Vagina (tissue), 2 donors: Measurements from ENCODE around the gene ADISSP. TPM values are rescaled to one million over a fixed set of nuclear protein-coding genes. Genes with fewer than 3 reads are reported as not detected.

Source experiments
- DNase-seq, 2 donors: peaks; one replicate each; pipeline ENCODE4 v3.0.0-alpha.2; 2017; ENCODE audit errors: extremely low spot score in 2 of 2
- H3K27ac ChIP-seq: fragments of 200-600 bp; sonication (generic); one replicate; pipeline ENCODE4 v1.5.1; 2019
- H3K27me3 ChIP-seq: fragments of 200-600 bp; sonication (generic); one replicate; pipeline ENCODE4 v1.5.1; 2019
- H3K36me3 ChIP-seq, 2 donors: fragments of 200-600 bp; sonication (generic); one replicate each; pipeline ENCODE4 v1.5.1; 2017 to 2019
- H3K4me1 ChIP-seq: fragments of 200-600 bp; sonication (generic); one replicate; pipeline ENCODE4 v1.5.1; 2019
- H3K4me3 ChIP-seq, 2 donors: fragments of 200-600 bp; sonication (generic); 1 replicate in 1 of 2; 2 replicates in 1 of 2; pipeline ENCODE4 v1.5.1; 2016 to 2019
- H3K9me3 ChIP-seq: fragments of 200-600 bp; sonication (generic); one replicate; pipeline ENCODE4 v1.5.1; 2019
- POLR2A ChIP-seq, 2 donors: fragments of 450-650 bp; IDR thresholded peaks; one replicate each; pipeline ENCODE4 v1.6.1; 2017; ENCODE audit warnings: antibody characterized with exemption in 2 of 2, mild to moderate bottlenecking in 2 of 2, moderate library complexity in 2 of 2
- POLR2AphosphoS5 ChIP-seq, 2 donors: sonication (generic); formaldehyde crosslinking; IDR thresholded peaks; one replicate each; pipeline ENCODE4 v1.9.0; 2017; ENCODE audit warnings: antibody characterized with exemption in 2 of 2, mild to moderate bottlenecking in 2 of 2, low read depth in 1 of 2; ENCODE audit not compliant: insufficient read depth in 1 of 2
- intact Hi-C: fragments of 100-400 bp; cut with DNase I; formaldehyde crosslinking; loops from one replicate; pipeline ENCODE4 v1.15.1; 2023
- total RNA-seq: library from RNA; depleted of rRNA; stranded (reverse); fragments of >200 nt; gene quantifications from one replicate; pipeline ENCODE4 v1.2.3, GENCODE V29; 2016
- TF ChIP-seq, protein P1 (sequence below), 3 experiments: fragments of 450-650 bp in 2 of 3; fragments of 200-600 bp in 1 of 3; sonication (generic) in 1 of 3; IDR thresholded peaks; one replicate each; pipeline ENCODE4 v1.5.1; 2017 to 2019; ENCODE audit warnings: antibody characterized with exemption in 3 of 3, mild to moderate bottlenecking in 2 of 3, moderate library complexity in 2 of 3

ADISSP gene
- total RNA-seq, 1 donor from 2014 or later: 16.0 TPM

DNA sequence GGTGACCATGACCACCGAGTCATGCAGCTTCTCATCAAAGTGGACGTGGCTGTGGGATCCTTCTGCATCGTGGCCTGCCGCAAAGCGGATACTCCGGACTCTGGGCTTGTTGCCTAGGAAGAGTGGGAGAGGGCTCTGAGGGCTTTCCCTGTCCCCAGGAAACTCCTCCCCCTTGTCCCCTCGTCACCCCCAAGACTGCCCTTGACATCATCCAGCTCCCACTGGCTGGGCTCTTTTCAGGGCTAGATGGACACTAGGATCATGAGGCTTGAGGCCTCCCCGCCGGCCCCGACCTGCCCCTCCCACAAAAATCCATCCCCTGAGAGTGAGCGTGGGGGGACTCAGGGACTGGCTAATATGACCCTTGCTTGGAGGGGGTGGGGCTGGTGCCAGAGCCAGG is 9.0 kb downstream of the ADISSP start:
- Histone ChIP-seq H3K36me3 (no peaks in the 10 kb centered on the region), H3K4me1 (no peaks in the 10 kb centered on the region), H3K4me3 (no peak overlapping the region), H3K27ac (no peak overlapping the region), H3K9me3 (no peaks in the 10 kb centered on the region), H3K27me3 (no peaks in the 10 kb centered on the region)
- no peak for TF ChIP-seq POLR2AphosphoS5 (IDR thresholded peaks at IDR 0.05; ENCODE audit: insufficient read depth in 1 of 2, low read depth in 1 of 2)
- TF ChIP-seq, protein P1, sequence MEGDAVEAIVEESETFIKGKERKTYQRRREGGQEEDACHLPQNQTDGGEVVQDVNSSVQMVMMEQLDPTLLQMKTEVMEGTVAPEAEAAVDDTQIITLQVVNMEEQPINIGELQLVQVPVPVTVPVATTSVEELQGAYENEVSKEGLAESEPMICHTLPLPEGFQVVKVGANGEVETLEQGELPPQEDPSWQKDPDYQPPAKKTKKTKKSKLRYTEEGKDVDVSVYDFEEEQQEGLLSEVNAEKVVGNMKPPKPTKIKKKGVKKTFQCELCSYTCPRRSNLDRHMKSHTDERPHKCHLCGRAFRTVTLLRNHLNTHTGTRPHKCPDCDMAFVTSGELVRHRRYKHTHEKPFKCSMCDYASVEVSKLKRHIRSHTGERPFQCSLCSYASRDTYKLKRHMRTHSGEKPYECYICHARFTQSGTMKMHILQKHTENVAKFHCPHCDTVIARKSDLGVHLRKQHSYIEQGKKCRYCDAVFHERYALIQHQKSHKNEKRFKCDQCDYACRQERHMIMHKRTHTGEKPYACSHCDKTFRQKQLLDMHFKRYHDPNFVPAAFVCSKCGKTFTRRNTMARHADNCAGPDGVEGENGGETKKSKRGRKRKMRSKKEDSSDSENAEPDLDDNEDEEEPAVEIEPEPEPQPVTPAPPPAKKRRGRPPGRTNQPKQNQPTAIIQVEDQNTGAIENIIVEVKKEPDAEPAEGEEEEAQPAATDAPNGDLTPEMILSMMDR (IDR thresholded peaks at IDR 0.05): no peak
- no peak for TF ChIP-seq POLR2A (IDR thresholded peaks at IDR 0.05)
- intact Hi-C loops: no loop called here
- no peak for DNase-seq

DNA sequence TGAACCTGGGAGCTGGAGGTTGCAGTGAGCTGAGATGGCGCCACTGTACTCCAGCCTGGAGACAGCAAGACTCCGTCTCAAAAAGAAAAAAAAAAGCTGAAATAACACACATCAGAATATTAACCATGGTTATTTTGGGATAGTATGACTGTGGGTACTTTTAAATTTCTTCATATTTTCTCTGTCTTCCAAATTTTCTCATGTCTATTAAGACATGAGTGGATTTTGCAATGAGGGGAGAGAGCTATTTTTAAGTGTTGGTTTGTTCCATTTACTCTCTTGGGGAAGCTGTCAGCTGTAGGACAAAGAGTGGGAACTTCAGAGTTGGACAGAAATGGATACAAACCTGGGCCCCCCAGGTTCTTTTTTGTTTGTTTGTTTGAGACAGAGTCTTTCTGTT is 10.3 kb downstream of the ADISSP start:
- no peak for DNase-seq
- H3K27me3 ChIP-seq: no peaks in the 10 kb centered on the region
- H3K9me3 ChIP-seq: no peaks in the 10 kb centered on the region
- intact Hi-C loops: no loop called here
- H3K4me1 ChIP-seq: no peaks in the 10 kb centered on the region
- peak overlapping the region; percentile 24 for H3K27ac ChIP-seq
- H3K4me3 ChIP-seq: no peak overlapping the region
- no peaks in the 10 kb centered on the region for H3K36me3 ChIP-seq
- TF ChIP-seq POLR2AphosphoS5 (IDR thresholded peaks at IDR 0.05; ENCODE audit: insufficient read depth in 1 of 2, low read depth in 1 of 2): no peak
- TF ChIP-seq POLR2A (IDR thresholded peaks at IDR 0.05): no peak
- TF ChIP-seq, protein P1 (IDR thresholded peaks at IDR 0.05): no peak

DNA sequence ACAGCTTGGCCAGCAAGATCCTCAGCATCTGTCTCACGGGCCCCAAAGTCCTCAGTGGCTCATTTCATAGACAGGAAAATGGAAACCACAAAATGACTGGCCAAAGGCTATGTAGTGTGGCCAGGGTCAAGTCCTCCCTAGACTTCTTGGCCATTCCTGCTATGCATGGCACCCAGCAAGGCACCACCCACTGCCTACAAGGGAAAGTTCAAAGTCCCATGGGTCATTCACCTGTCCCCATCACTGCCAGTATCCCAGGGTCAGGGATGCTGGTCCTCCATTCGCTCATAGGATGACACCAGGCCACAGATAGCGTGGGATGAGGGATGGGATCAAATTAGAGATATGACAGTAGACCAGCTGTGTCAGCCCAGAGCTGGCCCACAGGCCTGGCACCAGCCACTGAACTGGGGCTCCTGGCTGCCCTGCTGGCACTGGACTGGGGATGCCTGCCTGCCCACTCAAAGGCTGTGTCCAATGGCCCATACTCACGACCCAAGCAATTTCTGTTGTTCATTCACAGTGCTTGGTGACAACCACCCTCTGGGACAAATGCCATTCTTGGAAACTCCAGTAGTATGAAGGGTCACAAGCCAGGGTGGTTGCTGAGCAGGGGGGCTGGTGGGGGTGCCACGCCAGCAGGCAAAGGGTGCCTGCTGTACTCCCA is 11.6 kb downstream of the ADISSP start:
- H3K27ac ChIP-seq: no peak overlapping the region
- H3K27me3 ChIP-seq: no peaks in the 10 kb centered on the region
- TF ChIP-seq POLR2AphosphoS5 (IDR thresholded peaks at IDR 0.05; ENCODE audit: insufficient read depth in 1 of 2, low read depth in 1 of 2): no peak
- TF ChIP-seq POLR2A (IDR thresholded peaks at IDR 0.05): no peak
- TF ChIP-seq, protein P1 (IDR thresholded peaks at IDR 0.05): no peak
- no peaks in the 10 kb centered on the region for H3K9me3 ChIP-seq
- no peak for DNase-seq
- peaks cover 0 to 1% of the 10 kb centered on the region in 2 donors for H3K36me3 ChIP-seq
- no peaks in the 10 kb centered on the region for H3K4me1 ChIP-seq
- intact Hi-C loops: no loop called here
- no peak overlapping the region for H3K4me3 ChIP-seq

DNA sequence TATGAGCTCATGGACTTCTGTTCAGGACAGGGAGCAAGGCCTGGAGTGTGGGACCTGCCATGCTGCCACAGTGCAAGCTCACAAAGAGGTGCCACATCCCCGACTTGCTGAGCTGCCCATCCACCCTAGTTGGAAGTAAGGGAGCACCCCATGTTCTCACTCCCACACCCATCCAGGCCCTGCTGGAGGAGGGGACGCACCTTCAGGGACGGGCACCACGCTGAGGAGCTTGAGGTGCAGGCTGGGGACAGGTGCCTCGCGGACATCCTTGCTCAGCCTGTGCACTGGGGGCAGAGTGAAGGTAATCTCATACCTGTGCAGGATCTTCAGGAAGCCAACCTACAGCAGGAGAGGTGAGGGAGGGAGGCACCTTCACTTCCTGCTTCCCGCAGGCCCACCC is 12.3 kb downstream of the ADISSP start:
- no peaks in the 10 kb centered on the region for H3K9me3 ChIP-seq
- intact Hi-C loops: no loop called here
- no peaks in the 10 kb centered on the region for H3K4me1 ChIP-seq
- no peak overlapping the region for H3K4me3 ChIP-seq
- no peaks in the 10 kb centered on the region for H3K27me3 ChIP-seq
- peaks cover 0 to 8% of the 10 kb centered on the region in 2 donors for H3K36me3 ChIP-seq
- TF ChIP-seq, protein P1 (IDR thresholded peaks at IDR 0.05): no peak
- TF ChIP-seq POLR2A (IDR thresholded peaks at IDR 0.05) (no peak), POLR2AphosphoS5 (IDR thresholded peaks at IDR 0.05; ENCODE audit: insufficient read depth in 1 of 2, low read depth in 1 of 2) (no peak)
- no peak for DNase-seq
- H3K27ac ChIP-seq: no peak overlapping the region

DNA sequence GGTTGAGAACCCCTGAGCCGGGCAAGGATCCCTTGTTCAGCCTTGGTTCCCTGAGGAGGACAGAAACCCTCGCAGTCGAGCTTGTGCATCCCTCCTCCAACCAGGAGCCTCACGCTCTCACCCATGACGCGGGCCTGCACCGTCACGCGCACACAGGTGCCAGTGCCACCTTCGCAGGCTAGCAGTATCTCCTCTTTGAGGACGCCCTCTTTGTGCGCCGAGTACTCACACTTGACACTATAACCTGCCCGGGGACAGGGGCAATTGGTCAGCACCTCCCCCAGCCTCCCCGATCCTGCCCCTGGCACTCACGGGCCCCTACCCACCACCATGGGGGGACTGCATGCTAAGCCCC is 13.3 kb downstream of the ADISSP start:
- Histone ChIP-seq H3K4me1 (no peaks in the 10 kb centered on the region), H3K27ac (no peak overlapping the region), H3K36me3 (peaks cover 0 to 12% of the 10 kb centered on the region in 2 donors), H3K4me3 (no peak overlapping the region), H3K27me3 (no peaks in the 10 kb centered on the region), H3K9me3 (no peaks in the 10 kb centered on the region)
- TF ChIP-seq POLR2AphosphoS5 (IDR thresholded peaks at IDR 0.05; ENCODE audit: insufficient read depth in 1 of 2, low read depth in 1 of 2) (no peak), POLR2A (IDR thresholded peaks at IDR 0.05) (no peak)
- TF ChIP-seq, protein P1 (IDR thresholded peaks at IDR 0.05): no peak
- intact Hi-C loops: no loop called here
- DNase-seq: no peak
